VCaP (cell line): ENCODE data around the gene CDK13.
"Not testable (repeated sequence)": the region's sequence is repeated elsewhere in the genome, so short reads cannot be mapped to it uniquely, and the experiment has no call there.

Source experiments
- H3K27ac ChIP-seq: fragments of 450-650 bp; 2 replicates; pipeline ENCODE4 v1.5.1; 2017
- CTCF ChIP-seq: fragments of 450-650 bp; conservative IDR thresholded peaks from 2 replicates; pipeline ENCODE4 v1.5.1; 2017; ENCODE audit warnings: mild to moderate bottlenecking, moderate library complexity

Gene CDK13

GRCh38 chr7:39949971-39950472 is at the start of gene CDK13:
Gene CDK13 (plus strand): TSS chr7:39950256. CDS start chr7:39950642, 386 bp downstream.
- TF ChIP-seq CTCF = 0 out of 2 replicates have a peak, but pooled peaks have one; percentile 14
- H3K27ac ChIP-seq = peak within 1 kb of the TSS; percentile 100

- H3K27ac ChIP-seq = no peak overlapping the region
- TF ChIP-seq CTCF = no peak
Observed at GRCh38 chr7:39904077-39904486, 46.0 kb upstream of the CDK13 start.

- no peak overlapping the region for H3K27ac ChIP-seq
- no peak for TF ChIP-seq CTCF
Observed at GRCh38 chr7:39908141-39908540, 41.9 kb upstream of the CDK13 start.

GRCh38 chr7:39908973-39909372 is 41.1 kb upstream of the CDK13 start:
- no peak for TF ChIP-seq CTCF
- H3K27ac ChIP-seq = no peak overlapping the region

- no peak for TF ChIP-seq CTCF
- H3K27ac ChIP-seq = no peak overlapping the region
Observed at GRCh38 chr7:39909526-39909925, 40.5 kb upstream of the CDK13 start.

- TF ChIP-seq CTCF = no peak
- no peak overlapping the region for H3K27ac ChIP-seq
Observed at GRCh38 chr7:39910108-39910869, 39.8 kb upstream of the CDK13 start.

GRCh38 chr7:39911167-39911566 is 38.9 kb upstream of the CDK13 start:
- no peak for TF ChIP-seq CTCF
- no peak overlapping the region for H3K27ac ChIP-seq

GRCh38 chr7:39915847-39916246 is 34.2 kb upstream of the CDK13 start:
- not testable (repeated sequence) for H3K27ac ChIP-seq
